Aorta (tissue), 5 donors: Measurements from ENCODE around the gene OR5AN1. TPM values are rescaled to one million over a fixed set of nuclear protein-coding genes. Genes with fewer than 3 reads are reported as not detected.

Source experiments
- ATAC-seq: fragments of 200-7000 bp; cut with Tn5 transposase; one replicate; pipeline ENCODE4 v1.9.1; 2022; ENCODE audit warnings: moderate library complexity; ENCODE audit not compliant: low FRiP score
- DNase-seq, 2 donors: peaks; one replicate each; pipeline ENCODE4 v3.0.0-alpha.2; 2020
- H3K27ac ChIP-seq, 2 donors: one replicate each; pipeline ENCODE4 v1.5.1; 2013; ENCODE audit warnings: low read length in 2 of 2, mild to moderate bottlenecking in 2 of 2, moderate library complexity in 2 of 2, control low read depth in 1 of 2, inconsistent platforms in 1 of 2, low read depth in 1 of 2
- H3K27me3 ChIP-seq, 2 donors: one replicate each; pipeline ENCODE4 v1.6.1; 2013; ENCODE audit warnings: control low read depth in 1 of 2, low read length in 1 of 2, mild to moderate bottlenecking in 1 of 2, moderate library complexity in 1 of 2; ENCODE audit not compliant: insufficient read depth in 2 of 2, control insufficient read depth in 1 of 2
- H3K36me3 ChIP-seq, 2 donors: one replicate each; pipeline ENCODE4 v1.6.1; 2013; ENCODE audit warnings: control low read depth in 1 of 2, low read length in 1 of 2, mild to moderate bottlenecking in 1 of 2; ENCODE audit not compliant: insufficient read depth in 2 of 2, control insufficient read depth in 1 of 2
- H3K4me1 ChIP-seq, 2 donors: one replicate each; pipeline ENCODE4 v1.6.1; 2013; ENCODE audit warnings: low read length in 2 of 2, control low read depth in 1 of 2, mild to moderate bottlenecking in 1 of 2, moderate library complexity in 1 of 2; ENCODE audit not compliant: insufficient read depth in 2 of 2, control insufficient read depth in 1 of 2
- H3K4me3 ChIP-seq, 2 donors: one replicate each; pipeline ENCODE4 v1.5.1; 2013; ENCODE audit warnings: low read length in 2 of 2, control low read depth in 1 of 2, mild to moderate bottlenecking in 1 of 2
- H3K9me3 ChIP-seq: one replicate; pipeline ENCODE4 v1.6.1; 2013; ENCODE audit warnings: mild to moderate bottlenecking, low read length; ENCODE audit not compliant: control insufficient read depth
- WGBS, 2 donors: extraction: QIAGEN DNeasy Blood & Tissue Kit; methylation state at CpG; one replicate each; pipeline ENCODE4 v1.1.7; 2013; 5-methylcytosine and 5-hydroxymethylcytosine counted together
- intact Hi-C, 2 donors: fragments of 100-400 bp; cut with DNase I; formaldehyde crosslinking; loops; one replicate each; pipeline versions ENCODE4 v1.14.2 to v1.15.0; 2022
- polyA plus RNA-seq, 2 donors: library from polyadenylated mRNA; stranded (reverse); fragments of 200-250 nt; gene quantifications; one replicate each; pipeline ENCODE4 v1.2.3, GENCODE V29; 2013
- total RNA-seq, 2 donors: library from RNA; stranded (reverse); fragmentation: NEBNext Ultra II Directional; extraction: Animal tissue kit (Norgen Biotek cat#: 25700); gene quantifications; one replicate each; pipeline ENCODE4 v1.2.1, GENCODE V29; 2021
- donor health status: healthy with polysubstance abuse.
- donor health status: Bipolar disorder and iron deficiency.
- donor health status: DM: no; HTN: no; CAD: no.
- donor health status: DM: no; HTN: no; CAD: no.
- donor health status: DM: yes; HTN: yes; CAD: no.

The OR5AN1 gene
- total and polyA plus RNA-seq, 4 donors = not detected

DNA sequence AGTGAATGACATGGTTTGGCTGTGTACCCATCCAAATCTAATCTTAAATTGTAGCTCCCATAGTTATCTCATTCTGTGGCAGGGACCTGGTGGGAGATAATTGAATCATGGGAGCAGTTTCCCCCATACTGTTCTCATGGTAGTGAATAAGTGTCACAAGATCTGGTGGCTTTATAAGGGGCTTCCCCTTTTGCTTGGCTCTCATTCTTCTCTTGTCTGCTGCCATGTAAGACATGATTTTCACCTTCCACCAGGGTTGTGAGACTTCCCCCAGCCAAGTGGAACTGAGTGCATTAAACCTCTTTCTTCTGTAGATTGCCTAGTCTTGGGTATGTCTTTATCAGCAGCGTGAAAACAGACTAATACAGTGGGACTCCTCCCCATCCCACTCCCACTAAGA lies 56.4 kb downstream of the OR5AN1 start:
- H3K36me3 ChIP-seq = no peaks in the 10 kb centered on the region
- peaks cover 2% of the 10 kb centered on the region for H3K9me3 ChIP-seq
- H3K4me1 ChIP-seq = no peaks in the 10 kb centered on the region
- DNase-seq (no peak), ATAC-seq (no peak)
- H3K27me3 ChIP-seq = no peaks in the 10 kb centered on the region
- no peak overlapping the region for H3K4me3 ChIP-seq
- no peak overlapping the region for H3K27ac ChIP-seq
- WGBS, 2 donors = 60 to 78% methylated on average over 1 of the region's 1 CpG
- intact Hi-C loops = no loop called here

DNA sequence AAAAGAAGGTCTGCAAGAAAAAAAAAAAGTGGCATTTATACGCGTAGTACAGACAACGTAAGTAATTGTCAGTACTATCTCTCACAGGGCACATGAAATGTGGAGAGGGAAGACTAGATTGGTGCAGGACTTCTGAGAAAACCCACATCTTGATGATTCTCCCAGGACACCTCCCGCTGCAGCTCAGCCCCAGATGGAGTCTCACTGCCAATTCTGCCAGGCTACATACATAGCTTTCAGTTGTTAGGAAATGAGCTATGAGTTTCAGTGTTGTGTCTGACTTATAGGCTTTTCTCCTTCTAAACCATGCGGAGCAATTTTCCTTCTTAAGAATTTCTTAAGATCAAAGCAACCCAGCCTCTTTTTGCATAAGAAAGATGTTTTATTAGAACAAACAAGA lies 57.9 kb downstream of the OR5AN1 start:
- WGBS, 2 donors = 78 to 82% methylated on average over 5 of the region's 5 CpGs
- intact Hi-C loops = no loop called here
- no peaks in the 10 kb centered on the region for H3K27me3 ChIP-seq
- ATAC-seq = no peak
- DNase-seq = no peak
- H3K4me1 ChIP-seq = no peaks in the 10 kb centered on the region
- no peaks in the 10 kb centered on the region for H3K36me3 ChIP-seq
- H3K4me3 ChIP-seq = no peak overlapping the region
- peaks cover 2% of the 10 kb centered on the region for H3K9me3 ChIP-seq
- H3K27ac ChIP-seq = no peak overlapping the region

DNA sequence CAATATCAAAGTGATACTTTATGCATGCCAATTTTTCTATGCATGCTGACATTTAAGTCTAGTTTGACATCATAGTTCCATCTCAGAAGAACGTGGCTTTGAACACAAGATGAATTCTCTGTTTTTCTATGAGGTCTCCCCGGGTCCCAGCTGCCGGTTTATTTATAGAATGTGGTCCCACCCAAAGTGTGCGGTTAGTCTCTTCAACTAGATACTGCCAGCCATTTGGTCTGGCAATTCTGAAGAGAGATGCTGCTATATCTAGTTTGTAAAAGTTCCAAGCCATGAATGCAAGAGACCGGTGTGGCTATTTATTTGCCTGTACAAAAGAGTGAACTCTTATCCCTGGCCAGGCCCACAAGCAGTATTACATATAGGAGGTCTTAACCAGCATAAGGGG lies 58.3 kb downstream of the OR5AN1 start:
- Histone ChIP-seq H3K36me3 (no peaks in the 10 kb centered on the region), H3K9me3 (peaks cover 2% of the 10 kb centered on the region), H3K4me1 (no peaks in the 10 kb centered on the region), H3K4me3 (no peak overlapping the region), H3K27ac (no peak overlapping the region), H3K27me3 (no peaks in the 10 kb centered on the region)
- DNase-seq (no peak), ATAC-seq (no peak)
- intact Hi-C loops = no loop called here
- 30 to 42% methylated on average over 5 of the region's 5 CpGs for WGBS, 2 donors

DNA sequence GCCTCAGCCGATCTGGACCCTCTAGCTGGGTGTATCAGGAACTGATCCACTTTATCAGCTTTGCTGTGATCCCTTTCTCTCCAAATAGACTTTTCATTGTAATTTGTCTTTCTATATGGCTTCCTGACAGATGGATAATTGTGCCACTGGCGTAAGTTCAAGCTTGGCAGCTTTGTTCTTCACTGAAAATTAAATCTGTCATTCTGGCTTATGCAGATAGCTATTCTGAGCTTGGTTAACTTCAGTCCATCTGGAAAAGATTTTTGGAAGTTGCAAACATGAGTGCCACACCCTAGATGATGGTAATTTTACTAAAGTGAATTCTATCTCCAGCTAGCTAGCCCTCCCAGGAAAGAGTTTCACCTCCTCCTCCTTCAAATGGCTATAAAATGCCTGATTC lies 59.5 kb downstream of the OR5AN1 start:
- 61 to 66% methylated on average over 2 of the region's 2 CpGs for WGBS, 2 donors
- no peaks in the 10 kb centered on the region for H3K4me1 ChIP-seq
- H3K36me3 ChIP-seq = no peaks in the 10 kb centered on the region
- H3K4me3 ChIP-seq = no peak overlapping the region
- ATAC-seq (no peak), DNase-seq (no peak)
- H3K27ac ChIP-seq = no peak overlapping the region
- no peaks in the 10 kb centered on the region for H3K27me3 ChIP-seq
- peaks cover 2% of the 10 kb centered on the region for H3K9me3 ChIP-seq
- intact Hi-C loops = no loop called here

Other genes starting within 250 kb of the OR5AN1 start
- gene FAM111A, start 216.0 kb upstream of the OR5AN1 start, total RNA-seq = 10 to 100 TPM; 19.0 to 49.0 TPM
- 10 to 100 TPM in 1 of 2 donors, 1 to 10 TPM in 1; 5.8 to 29.6 TPM for gene FAM111A, start 216.0 kb upstream of the OR5AN1 start, polyA plus RNA-seq
- 1 to 10 TPM; 2.6 to 7.1 TPM for gene DTX4, start 186.8 kb upstream of the OR5AN1 start, total RNA-seq
- 10 to 100 TPM in 1 of 2 donors, 1 to 10 TPM in 1; 4.0 to 10.0 TPM for gene DTX4, start 186.8 kb upstream of the OR5AN1 start, polyA plus RNA-seq
- 10 to 100 TPM; 27.0 to 27.1 TPM for gene MPEG1, start 146.0 kb upstream of the OR5AN1 start, total RNA-seq
- gene MPEG1, start 146.0 kb upstream of the OR5AN1 start, polyA plus RNA-seq = 10 to 100 TPM in 1 of 2 donors, 1 to 10 TPM in 1; 4.3 to 23.0 TPM
- not detected for gene OR5A2, start 67.5 kb downstream of the OR5AN1 start, total RNA-seq
- not detected for gene OR5A2, start 67.5 kb downstream of the OR5AN1 start, polyA plus RNA-seq
- gene OR5A1, start 77.6 kb downstream of the OR5AN1 start, total RNA-seq = not detected
- not detected for gene OR5A1, start 77.6 kb downstream of the OR5AN1 start, polyA plus RNA-seq
- not detected for gene OR4D6, start 98.1 kb downstream of the OR5AN1 start, total RNA-seq
- gene OR4D6, start 98.1 kb downstream of the OR5AN1 start, polyA plus RNA-seq = not detected
- not detected for gene OR4D10, start 114.4 kb downstream of the OR5AN1 start, total RNA-seq
- gene OR4D10, start 114.4 kb downstream of the OR5AN1 start, polyA plus RNA-seq = not detected
- gene OR4D11, start 144.7 kb downstream of the OR5AN1 start, total RNA-seq = not detected
- not detected for gene OR4D11, start 144.7 kb downstream of the OR5AN1 start, polyA plus RNA-seq
- gene OR4D9, start 152.6 kb downstream of the OR5AN1 start, total RNA-seq = not detected
- not detected for gene OR4D9, start 152.6 kb downstream of the OR5AN1 start, polyA plus RNA-seq